HCT116 (cell line): Measurements from ENCODE around the gene GABRA4. TPM values are rescaled to one million over a fixed set of nuclear protein-coding genes. Genes with fewer than 3 reads are reported as not detected.

Source experiments
- ATAC-seq: fragments of 200-7000 bp; cut with Tn5 transposase; 2 replicates; pipeline ENCODE4 v1.9.1; 2020; ENCODE audit warnings: mild to moderate bottlenecking, moderate library complexity
- BruUV-seq: library from RNA; stranded (reverse); fragments of 400-500 nt; replicated peaks from 2 replicates; lab custom pipeline; 2021; lab: Mats Ljungman, UMichigan
- CTCF ChIA-PET: fragments of 300-600 bp; sonication (Branson Sonifier 250); formaldehyde crosslinking; loops from one replicate; lab custom pipeline; 2021; ENCODE audit warnings: antibody characterized with exemption; lab: Charles Lee
- POLR2A ChIA-PET: fragments of 300-600, 350-600 bp; sonication (Branson Sonifier 250); formaldehyde crosslinking; loops from one replicate; lab custom pipeline; 2021; ENCODE audit warnings: antibody characterized with exemption; lab: Charles Lee
- RAD21 ChIA-PET, 2 experiments: fragments of 300-600 bp; sonication (Branson Sonifier 250); formaldehyde crosslinking; loops; one replicate each; lab custom pipeline; 2023; ENCODE audit warnings: low total read pairs in 2 of 2; ENCODE audit not compliant: uncharacterized antibody in 2 of 2, unreplicated experiment in 2 of 2, low non-redundant PET in 1 of 2; lab: Charles Lee
- DNase-seq: peaks from one replicate; pipeline ENCODE4 v3.0.0-alpha.2; 2010; ENCODE audit warnings: low read depth, low spot score
- H2AFZ ChIP-seq: fragments of 200-600 bp; shearing (Covaris generic), sonication (generic); 2 replicates; pipeline ENCODE4 v1.6.1; 2017; ENCODE audit warnings: low read depth, mixed run types, mixed read lengths, antibody characterized with exemption, low read length; ENCODE audit not compliant: poor library complexity, severe bottlenecking
- H3K27ac ChIP-seq: 2 replicates; pipeline ENCODE4 v1.5.1; 2012; ENCODE audit warnings: low read depth, low read length
- H3K27me3 ChIP-seq: fragments of 200-600 bp; sonication (generic); 2 replicates; pipeline ENCODE4 v1.6.1; 2016; ENCODE audit warnings: mixed run types, low read length, mixed read lengths; ENCODE audit not compliant: insufficient read depth
- H3K36me3 ChIP-seq, 2 experiments: fragments of 200-500 bp in 1 of 2; fragments of 200-600 bp in 1 of 2; sonication (Bioruptor generic) in 1 of 2; sonication (generic) in 1 of 2; 2 replicates each; pipeline versions ENCODE4 v1.5.1 to v1.6.1; 2014 to 2016; ENCODE audit warnings: low read length in 2 of 2, inconsistent platforms in 1 of 2, mixed read lengths in 1 of 2, mixed run types in 1 of 2; ENCODE audit not compliant: insufficient read depth in 2 of 2, control insufficient read depth in 1 of 2
- H3K4me1 ChIP-seq, 2 experiments: fragments of 200-600 bp in 1 of 2; sonication (generic) in 1 of 2; 2 replicates each; pipeline versions ENCODE4 v1.5.1 to v1.6.1; 2012 to 2017; ENCODE audit warnings: low read length in 2 of 2, inconsistent platforms in 1 of 2, mild to moderate bottlenecking in 1 of 2, mixed read lengths in 1 of 2, mixed run types in 1 of 2, moderate library complexity in 1 of 2; ENCODE audit not compliant: insufficient read depth in 2 of 2, control insufficient read depth in 1 of 2
- H3K4me2 ChIP-seq: fragments of 200-600 bp; sonication (generic); 2 replicates; pipeline ENCODE4 v1.6.1; 2017; ENCODE audit warnings: mixed run types, low read length, mixed read lengths
- H3K4me3 ChIP-seq, 2 experiments: fragments of 200-600 bp in 1 of 2; sonication (generic) in 1 of 2; replicated peaks in 1 of 2; 2 replicates each; pipeline ENCODE4 v1.5.1; 2011 to 2016; ENCODE audit warnings: low read length in 2 of 2, control low read depth in 1 of 2, low read depth in 1 of 2, mild to moderate bottlenecking in 1 of 2, mixed read lengths in 1 of 2, mixed run types in 1 of 2
- H3K79me2 ChIP-seq: fragments of 200-600 bp; sonication (generic); 2 replicates; pipeline ENCODE4 v1.6.1; 2017; ENCODE audit warnings: mild to moderate bottlenecking, mixed run types, low read length, moderate library complexity, mixed read lengths; ENCODE audit not compliant: insufficient read depth
- H3K9ac ChIP-seq: fragments of 200-600 bp; sonication (generic); 2 replicates; pipeline ENCODE4 v1.6.1; 2016; ENCODE audit warnings: low read length, mixed read lengths
- H3K9me2 ChIP-seq: fragments of 200-600 bp; sonication (generic), shearing (Covaris generic); 2 replicates; pipeline ENCODE4 v1.6.1; 2017; ENCODE audit warnings: mixed run types, mild to moderate bottlenecking, moderate library complexity; ENCODE audit not compliant: insufficient read depth
- H3K9me3 ChIP-seq, 2 experiments: fragments of 200-500 bp in 1 of 2; fragments of 200-600 bp in 1 of 2; sonication (Bioruptor generic) in 1 of 2; sonication (generic) in 1 of 2; 2 replicates each; pipeline ENCODE4 v1.6.1; 2014 to 2017; ENCODE audit warnings: low read length in 2 of 2, mixed read lengths in 2 of 2, inconsistent platforms in 1 of 2, low read depth in 1 of 2, mild to moderate bottlenecking in 1 of 2, mixed run types in 1 of 2, moderate library complexity in 1 of 2; ENCODE audit not compliant: control insufficient read depth in 1 of 2, insufficient read depth in 1 of 2
- H4K20me1 ChIP-seq: fragments of 200-600 bp; sonication (generic), shearing (Covaris generic); 2 replicates; pipeline ENCODE4 v1.6.1; 2017; ENCODE audit warnings: mixed run types, mild to moderate bottlenecking, moderate library complexity; ENCODE audit not compliant: insufficient read depth
- CTCF ChIP-seq, 3 experiments: fragments of 200-600 bp in 1 of 3; sonication (generic) in 1 of 3; IDR thresholded peaks in 2 of 3; conservative IDR thresholded peaks in 1 of 3; 2 replicates each; pipeline ENCODE4 v1.5.1; 2012 to 2017; ENCODE audit warnings: low read depth in 2 of 3, low read length in 2 of 3, antibody characterized with exemption in 1 of 3, borderline replicate concordance in 1 of 3, control low read depth in 1 of 3, mild to moderate bottlenecking in 1 of 3, mixed read lengths in 1 of 3, mixed run types in 1 of 3, moderate library complexity in 1 of 3; ENCODE audit not compliant: insufficient read depth in 1 of 3
- JUND ChIP-seq: IDR thresholded peaks from 2 replicates; pipeline ENCODE4 v1.6.1; 2012
- MAX ChIP-seq: IDR thresholded peaks from 2 replicates; pipeline ENCODE4 v1.6.1; 2012
- ZBTB33 ChIP-seq: IDR thresholded peaks from 2 replicates; pipeline ENCODE4 v1.6.1; 2011; ENCODE audit warnings: mild to moderate bottlenecking, low read length, moderate library complexity; ENCODE audit not compliant: insufficient replicate concordance; ENCODE audit errors: extremely low read depth
- intact Hi-C: fragments of 100-400 bp; cut with micrococcal nuclease; formaldehyde crosslinking; loops from 2 replicates; pipeline ENCODE4 v1.10.0; 2022
- total RNA-seq: library from RNA; stranded (reverse); gene quantifications from one replicate; pipeline ENCODE4 v1.2.1, GENCODE V29; 2021; ENCODE audit not compliant: unreplicated experiment

Gene GABRA4
- total RNA-seq, 1 experiment from 2014 or later: not detected

- CTCF ChIA-PET: no interaction called here
- RAD21 ChIA-PET: no interaction called here
- POLR2A ChIA-PET: no interaction called here
- H3K9me2 ChIP-seq: no peaks in the 10 kb centered on the region
- intact Hi-C loops: no loop called here
- H3K4me1 ChIP-seq: no peaks in the 10 kb centered on the region
- no peaks in the 10 kb centered on the region for H3K36me3 ChIP-seq
- no peak for TF ChIP-seq ZBTB33
- TF ChIP-seq JUND: no peak
- TF ChIP-seq CTCF (IDR thresholded peaks at IDR 0.05 in 2 of 3, conservative IDR thresholded peaks at IDR 0.05 in 1 of 3; ENCODE audit: borderline replicate concordance in 1 of 3, insufficient read depth in 1 of 3, low read depth in 2 of 3, low read length in 2 of 3): peak in 1 of 3 experiments; percentile 16; a peak in 1 of 6 replicates
- no peak overlapping the region for H3K27ac ChIP-seq
- H2AFZ ChIP-seq: no peak overlapping the region
- H3K27me3 ChIP-seq: no peaks in the 10 kb centered on the region
- H3K4me3 ChIP-seq: no peak overlapping the region
- no peak for DNase-seq
- H3K4me2 ChIP-seq: no peak overlapping the region
- no peaks in the 10 kb centered on the region for H4K20me1 ChIP-seq
- H3K9me3 ChIP-seq: no peaks in the 10 kb centered on the region
- ATAC-seq: no peak
- BruUV-seq: no TSS peak
- H3K9ac ChIP-seq: no peak overlapping the region
- no peaks in the 10 kb centered on the region for H3K79me2 ChIP-seq
Observed at GRCh38 chr4:46886711-46887110, 106.7 kb downstream of the GABRA4 start.

- no peak overlapping the region for H3K9ac ChIP-seq
- DNase-seq (no peak), ATAC-seq (no peak)
- TF ChIP-seq MAX: no peak
- no peaks in the 10 kb centered on the region for H3K9me2 ChIP-seq
- no peaks in the 10 kb centered on the region for H3K79me2 ChIP-seq
- intact Hi-C loops: no loop called here
- H3K27me3 ChIP-seq: no peaks in the 10 kb centered on the region
- CTCF ChIA-PET: no interaction called here
- no TSS peak for BruUV-seq
- peaks cover 0 to 4% of the 10 kb centered on the region in 2 experiments; a peak in 1 of 4 replicates for H3K9me3 ChIP-seq
- H3K36me3 ChIP-seq: no peaks in the 10 kb centered on the region
- RAD21 ChIA-PET: no interaction called here
- POLR2A ChIA-PET: no interaction called here
- no peaks in the 10 kb centered on the region for H4K20me1 ChIP-seq
- no peak overlapping the region for H2AFZ ChIP-seq
- H3K4me2 ChIP-seq: no peak overlapping the region
- H3K4me3 ChIP-seq: no peak overlapping the region
- H3K27ac ChIP-seq: no peak overlapping the region
- H3K4me1 ChIP-seq: no peaks in the 10 kb centered on the region
Observed at GRCh38 chr4:46878641-46879040, 114.7 kb downstream of the GABRA4 start.
